Measurements from ENCODE around the gene HEYL. TPM values are rescaled to one million over a fixed set of nuclear protein-coding genes. Genes with fewer than 3 reads are reported as not detected.

HEYL gene
- under 0.01 TPM in 1 of 2 replicates, not detected in the other for total RNA-seq

GRCh38 chr1:39639305-39640130, at the start of gene HEYL:
Gene HEYL, minus strand, starts transcription at chr1:39639643. Its CDS starts 18 bp downstream, at chr1:39639625.

GRCh38 chr1:39671793-39672550, 32.5 kb upstream of the HEYL start, which contains the start of gene NT5C1A:
Gene NT5C1A, minus strand, starts transcription at chr1:39672107. Its CDS starts 69 bp downstream, at chr1:39672038.

Other genes with a start within 250 kb of the HEYL start
- 0.30 and 0.32 TPM in 2 replicates for gene BMP8A, start 148.0 kb downstream of the HEYL start, total RNA-seq
- 200 and 376 TPM in 2 replicates for gene PABPC4, start 62.9 kb downstream of the HEYL start, total RNA-seq
- not detected in 2 replicates for gene NT5C1A, start 32.5 kb upstream of the HEYL start, total RNA-seq
- gene HPCAL4, start 51.8 kb upstream of the HEYL start, total RNA-seq = not detected in 2 replicates
- 31.0 and 36.8 TPM in 2 replicates for gene PPIE, start 99.2 kb upstream of the HEYL start, total RNA-seq
- gene OXCT2, start 131.7 kb upstream of the HEYL start, total RNA-seq = 0.30 and 1.2 TPM in 2 replicates
- gene BMP8B, start 149.2 kb upstream of the HEYL start, total RNA-seq = not detected in 2 replicates
- 27.3 and 40.2 TPM in 2 replicates for gene TRIT1, start 243.9 kb upstream of the HEYL start, total RNA-seq